Activated T-cell treated with anti-CD3 and anti-CD28 coated beads, Interleukin-2, amount 50 U/mL, for 4 hours (primary cell): ENCODE measurements around the gene GTPBP4. TPM values are rescaled to one million over a fixed set of nuclear protein-coding genes. Genes with fewer than 3 reads are reported as not detected.

Experiments
- ATAC-seq, 2 donors: fragments of 200-7000 bp; cut with Tn5 transposase; one replicate each; pipeline ENCODE4 v1.10.0; 2021
- DNase-seq: peaks from one replicate; pipeline ENCODE4 v3.0.0-alpha.2; 2020
- H3K27me3 Mint-ChIP-seq: one replicate; pipeline ENCODE4 v1.8.0; 2021; ENCODE audit warnings: low read depth, mixed read lengths
- H3K36me3 Mint-ChIP-seq: one replicate; pipeline ENCODE4 v1.8.0; 2022; ENCODE audit warnings: mixed read lengths; ENCODE audit not compliant: insufficient read depth
- H3K4me1 Mint-ChIP-seq: one replicate; pipeline ENCODE4 v1.8.0; 2021; ENCODE audit warnings: low read depth, mixed read lengths
- H3K4me3 Mint-ChIP-seq: one replicate; pipeline ENCODE4 v1.8.0; 2021; ENCODE audit warnings: mild to moderate bottlenecking, moderate library complexity, mixed read lengths
- H3K9me3 Mint-ChIP-seq: one replicate; pipeline ENCODE4 v1.8.0; 2021; ENCODE audit warnings: mixed read lengths
- total RNA-seq, 3 donors: library from RNA; stranded (reverse); gene quantifications; one replicate each; pipeline ENCODE4 v1.2.1, GENCODE V29; 2021

The GTPBP4 gene
- total RNA-seq, 3 donors from 2014 or later = 223 to 244 (median 226) TPM

DNA sequence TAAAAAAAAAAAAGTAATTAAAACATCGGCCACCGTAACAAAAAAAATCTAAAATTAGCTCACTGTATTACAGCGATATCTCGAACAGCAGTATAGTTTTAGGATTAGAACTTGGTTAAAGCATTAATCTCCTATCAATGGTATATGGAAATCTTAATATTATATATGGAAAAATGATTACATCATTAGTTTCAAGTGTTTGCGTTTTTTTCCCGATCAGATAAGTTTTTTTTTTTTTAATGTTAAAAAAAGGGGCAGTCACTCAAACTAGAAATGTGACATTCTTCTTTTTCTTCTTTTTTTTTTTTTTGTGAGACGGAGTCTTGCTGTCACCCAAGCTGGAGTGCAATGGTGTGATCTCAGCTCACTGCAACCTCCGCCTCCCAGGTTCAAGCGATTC is 53.3 kb downstream of the GTPBP4 start:
- ATAC-seq = no peak
- no peak for DNase-seq
- no peaks in the 10 kb centered on the region for H3K27me3 Mint-ChIP-seq
- H3K4me3 Mint-ChIP-seq = no peak overlapping the region
- H3K4me1 Mint-ChIP-seq = peaks cover 32% of the 10 kb centered on the region
- peaks cover 25% of the 10 kb centered on the region for H3K36me3 Mint-ChIP-seq
- H3K9me3 Mint-ChIP-seq = no peaks in the 10 kb centered on the region

DNA sequence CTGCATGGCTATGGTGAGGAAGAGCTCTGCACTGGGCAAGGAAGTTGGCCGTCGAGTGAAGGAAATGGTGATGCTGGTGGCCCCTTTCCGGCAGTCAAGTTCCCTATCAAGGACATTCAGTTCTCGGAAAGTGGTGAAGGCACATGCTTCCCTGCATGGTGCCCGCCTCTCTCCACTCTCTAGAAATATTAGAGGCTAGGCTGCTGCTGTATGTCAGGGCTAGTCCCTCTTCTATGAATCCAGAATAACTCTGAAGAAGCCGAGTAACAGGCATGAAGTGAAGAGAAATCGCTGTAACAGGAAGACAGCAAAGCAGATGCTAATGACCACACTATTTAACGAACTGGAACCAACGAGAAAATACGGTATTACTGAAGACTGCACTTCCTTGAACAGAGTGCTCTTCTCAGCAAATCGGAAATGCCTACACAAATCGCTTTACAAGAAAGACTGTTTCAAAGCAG is 55.3 kb downstream of the GTPBP4 start:
- Mint-ChIP-seq H3K4me1 (peaks cover 42% of the 10 kb centered on the region), H3K4me3 (peak overlapping the region; percentile 72), H3K27me3 (no peaks in the 10 kb centered on the region), H3K36me3 (peaks cover 19% of the 10 kb centered on the region), H3K9me3 (no peaks in the 10 kb centered on the region)
- DNase-seq (no peak), ATAC-seq (peak; percentile 9 to 11)

DNA sequence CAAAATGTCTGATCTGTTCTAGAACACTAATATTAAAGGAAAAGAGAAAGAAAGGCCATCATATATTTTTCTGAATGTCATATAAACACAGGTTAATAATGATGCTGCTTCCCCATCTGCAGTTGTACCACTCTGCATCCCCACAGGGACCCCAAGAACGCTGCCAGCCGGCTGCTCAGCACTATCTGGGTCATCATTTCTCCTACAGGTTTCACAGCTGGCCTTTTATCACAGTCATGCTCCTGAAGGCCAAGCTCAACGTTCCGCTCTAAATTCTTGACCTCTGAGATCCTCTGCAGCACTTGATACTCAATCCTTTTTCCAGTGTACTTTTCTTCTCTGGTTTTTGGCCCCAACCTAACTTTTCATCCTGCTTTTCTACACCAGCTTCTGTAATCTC is 55.9 kb downstream of the GTPBP4 start:
- Mint-ChIP-seq H3K27me3 (no peaks in the 10 kb centered on the region), H3K36me3 (peaks cover 19% of the 10 kb centered on the region), H3K4me3 (peak overlapping the region; percentile 72), H3K4me1 (peaks cover 43% of the 10 kb centered on the region), H3K9me3 (no peaks in the 10 kb centered on the region)
- no peak for ATAC-seq
- DNase-seq = no peak

DNA sequence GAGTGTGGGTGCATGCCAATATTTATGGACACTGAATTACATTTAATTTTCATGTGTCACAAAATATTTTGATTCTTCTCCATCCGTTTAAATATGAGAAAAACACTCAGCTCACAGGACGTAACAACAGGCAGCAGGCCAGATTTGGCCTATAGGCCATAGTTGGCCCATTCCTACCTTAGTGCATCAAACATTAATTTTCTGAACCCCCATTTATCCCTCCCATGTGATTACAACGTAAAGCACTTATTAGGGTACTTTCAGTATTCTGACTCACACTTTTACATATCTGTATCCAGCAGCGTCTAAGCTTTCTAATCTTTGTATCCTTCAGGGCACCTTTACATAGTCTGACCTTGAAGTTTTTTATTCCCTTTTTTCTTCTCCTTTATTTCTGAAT is 56.7 kb downstream of the GTPBP4 start:
- peaks cover 43% of the 10 kb centered on the region for H3K4me1 Mint-ChIP-seq
- no peaks in the 10 kb centered on the region for H3K27me3 Mint-ChIP-seq

DNA sequence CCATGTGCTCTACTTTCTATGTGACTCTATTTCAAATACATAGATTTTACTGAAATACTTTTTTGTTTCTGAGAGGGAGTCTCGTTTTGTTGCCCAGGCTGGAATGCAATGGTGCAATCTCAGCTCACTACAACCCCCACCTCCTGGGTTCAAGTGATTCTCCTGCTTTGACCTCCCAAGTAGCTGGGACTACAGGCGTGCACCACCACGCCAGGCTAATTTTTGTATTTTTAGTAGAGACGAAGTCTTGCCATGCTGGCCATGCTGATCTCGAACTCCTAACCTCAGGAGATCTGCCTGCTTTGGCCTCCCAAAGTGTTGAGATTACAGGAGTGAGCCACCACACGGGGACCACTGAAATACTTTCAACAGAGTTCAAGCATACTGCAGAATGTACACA is 57.2 kb downstream of the GTPBP4 start:
- Mint-ChIP-seq H3K4me1 (peaks cover 45% of the 10 kb centered on the region), H3K9me3 (no peaks in the 10 kb centered on the region), H3K36me3 (peaks cover 16% of the 10 kb centered on the region), H3K27me3 (no peaks in the 10 kb centered on the region), H3K4me3 (peak overlapping the region; percentile 4)
- ATAC-seq = no peak
- DNase-seq = no peak

More for the DNA sequence above, 56.7 kb downstream of the GTPBP4 start:
- ATAC-seq (no peak), DNase-seq (no peak)
- Mint-ChIP-seq H3K9me3 (no peaks in the 10 kb centered on the region), H3K36me3 (peaks cover 19% of the 10 kb centered on the region), H3K4me3 (peak overlapping the region; percentile 72)

DNA sequence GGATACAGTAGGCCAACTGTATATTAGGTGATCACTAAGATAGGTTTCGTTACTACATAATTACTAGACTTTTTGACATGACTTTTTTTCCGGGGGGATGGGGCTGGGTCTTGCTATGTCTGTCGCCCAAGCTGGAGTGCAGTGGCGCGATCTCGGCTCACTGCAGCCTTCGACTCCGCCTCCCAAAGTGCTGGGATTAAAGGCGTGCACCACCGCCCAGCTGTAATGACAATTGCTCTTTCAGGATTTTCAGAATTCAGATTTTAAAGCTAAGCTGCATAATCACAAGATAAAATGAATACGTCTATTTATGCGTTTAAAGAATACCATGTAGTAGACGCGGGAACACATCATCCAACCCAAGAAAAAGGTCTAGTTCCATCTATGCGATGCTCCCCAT is 59.7 kb downstream of the GTPBP4 start:
- Mint-ChIP-seq H3K4me1 (peaks cover 67% of the 10 kb centered on the region), H3K27me3 (no peaks in the 10 kb centered on the region), H3K36me3 (peaks cover 20% of the 10 kb centered on the region), H3K4me3 (peak overlapping the region; percentile 92), H3K9me3 (no peaks in the 10 kb centered on the region)
- DNase-seq (no peak), ATAC-seq (no peak)

DNA sequence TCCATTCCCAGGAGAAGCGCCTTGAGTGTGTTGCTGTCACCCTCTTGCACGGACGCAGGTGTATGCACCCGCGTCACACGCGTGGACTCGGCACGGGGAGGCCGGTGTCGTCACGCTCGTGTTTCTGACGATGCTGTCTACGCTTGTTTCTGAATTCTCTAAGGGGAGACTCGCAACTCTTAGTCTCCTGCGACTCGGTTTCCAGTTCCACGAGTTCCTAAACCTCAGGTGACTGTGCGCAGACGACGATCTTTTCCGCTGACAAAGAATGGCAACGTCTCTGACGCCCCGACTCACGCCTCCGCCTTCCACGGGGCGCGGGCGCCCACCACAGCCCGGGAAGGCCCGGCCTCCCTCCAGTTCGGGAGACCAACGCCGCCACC is 60.1 kb downstream of the GTPBP4 start:
- Mint-ChIP-seq H3K9me3 (no peaks in the 10 kb centered on the region), H3K27me3 (no peaks in the 10 kb centered on the region), H3K4me1 (peaks cover 67% of the 10 kb centered on the region), H3K4me3 (peak overlapping the region; percentile 92), H3K36me3 (peaks cover 16% of the 10 kb centered on the region)
- peak; percentile 20 to 21 for ATAC-seq
- peak; percentile 61 for DNase-seq

DNA sequence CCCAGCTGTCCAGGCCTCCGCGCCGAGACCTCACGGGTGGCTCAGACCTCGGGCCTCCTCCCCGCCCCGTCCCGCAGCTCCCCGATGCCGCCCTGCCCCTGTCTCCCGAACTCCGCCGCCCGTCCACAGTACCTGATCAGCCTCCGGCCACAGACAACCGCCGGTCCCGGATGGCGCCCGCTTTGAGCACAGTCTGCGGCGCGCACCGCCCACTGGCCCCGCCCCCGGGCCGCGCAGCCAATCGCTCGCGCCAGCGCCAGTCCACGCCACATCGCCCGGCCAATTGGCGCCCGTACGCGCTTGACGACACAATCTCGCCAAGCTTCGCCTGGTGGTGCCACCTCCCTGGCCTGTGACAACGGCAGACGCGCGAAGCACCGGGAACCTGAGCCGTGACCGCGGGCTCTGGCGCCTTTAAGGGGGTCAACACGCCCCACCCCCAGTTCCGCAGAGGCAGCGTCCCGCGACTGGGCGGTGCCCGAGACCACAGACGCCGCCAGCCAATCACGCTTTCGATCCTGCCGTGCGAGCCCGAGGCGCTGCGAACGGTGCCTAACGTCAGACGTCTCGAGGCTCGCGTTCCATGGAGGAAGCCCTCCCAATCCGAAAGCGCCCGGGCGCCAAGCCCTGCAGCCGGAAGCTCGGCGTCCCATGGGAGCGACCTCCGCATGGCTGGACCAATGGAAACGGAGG is 60.6 kb downstream of the GTPBP4 start, which contains the start of gene IDI1:
IDI1 (minus strand) TSS at position 388 of the 693 bp plus-strand sequence; CDS start at position 272, 116 bp downstream.
- Mint-ChIP-seq H3K36me3 (peaks cover 18% of the 10 kb centered on the region), H3K4me3 (peak within 1 kb of the TSS; percentile 92), H3K9me3 (no peaks in the 10 kb centered on the region), H3K27me3 (no peaks in the 10 kb centered on the region), H3K4me1 (peaks cover 67% of the 10 kb centered on the region)
- ATAC-seq = peak; percentile 83 to 88
- peak; percentile 94 for DNase-seq

DNA sequence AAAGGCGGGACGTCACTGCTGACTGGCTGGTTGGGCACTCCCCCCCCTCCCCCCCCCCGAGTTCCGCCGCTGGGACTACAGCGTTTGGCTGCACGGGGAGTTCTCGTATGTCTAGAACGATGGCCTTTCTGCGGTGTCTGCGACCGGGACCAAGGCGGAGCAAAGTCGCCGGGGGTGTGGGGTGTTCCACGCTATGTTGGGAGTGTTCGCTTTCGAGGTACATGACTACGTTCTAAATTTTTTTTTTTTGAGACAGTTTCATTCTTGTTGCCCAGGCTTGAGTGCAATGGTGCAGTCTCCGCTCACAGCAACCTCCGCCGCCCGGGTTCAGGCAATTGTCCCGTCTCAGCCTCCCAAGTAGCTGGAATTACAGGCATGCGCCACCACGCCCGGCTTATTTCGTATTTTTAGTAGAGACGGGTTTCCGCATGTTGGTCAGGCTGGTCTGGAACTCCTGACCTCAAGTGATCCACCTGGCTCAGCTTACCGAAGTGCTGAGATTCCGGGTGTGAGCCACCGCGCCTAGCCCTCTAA is 61.3 kb downstream of the GTPBP4 start:
- Mint-ChIP-seq H3K4me3 (peak overlapping the region; percentile 92), H3K9me3 (no peaks in the 10 kb centered on the region), H3K4me1 (peaks cover 67% of the 10 kb centered on the region), H3K36me3 (peaks cover 17% of the 10 kb centered on the region), H3K27me3 (no peaks in the 10 kb centered on the region)
- no peak for ATAC-seq
- DNase-seq = no peak

GRCh38 chr10:1050145-1050544 is 61.9 kb downstream of the GTPBP4 start:
- Mint-ChIP-seq H3K27me3 (no peaks in the 10 kb centered on the region), H3K9me3 (no peaks in the 10 kb centered on the region), H3K4me1 (peaks cover 67% of the 10 kb centered on the region), H3K4me3 (peak overlapping the region; percentile 92), H3K36me3 (peaks cover 14% of the 10 kb centered on the region)
- DNase-seq (no peak), ATAC-seq (no peak)

- ATAC-seq (no peak), DNase-seq (peak; percentile 20)
- H3K4me1 Mint-ChIP-seq = peaks cover 67% of the 10 kb centered on the region
- no peaks in the 10 kb centered on the region for H3K27me3 Mint-ChIP-seq
- peaks cover 14% of the 10 kb centered on the region for H3K36me3 Mint-ChIP-seq
- H3K4me3 Mint-ChIP-seq = peak overlapping the region; percentile 92
- H3K9me3 Mint-ChIP-seq = no peaks in the 10 kb centered on the region
These were observed 62.3 kb downstream of the GTPBP4 start for GRCh38 chr10:1050554-1050953.

- Mint-ChIP-seq H3K4me1 (peaks cover 80% of the 10 kb centered on the region), H3K9me3 (no peaks in the 10 kb centered on the region), H3K36me3 (peaks cover 14% of the 10 kb centered on the region), H3K27me3 (no peaks in the 10 kb centered on the region), H3K4me3 (peak overlapping the region; percentile 93)
- no peak for DNase-seq
- ATAC-seq = no peak
These were observed 66.5 kb downstream of the GTPBP4 start for GRCh38 chr10:1054684-1055083.

DNA sequence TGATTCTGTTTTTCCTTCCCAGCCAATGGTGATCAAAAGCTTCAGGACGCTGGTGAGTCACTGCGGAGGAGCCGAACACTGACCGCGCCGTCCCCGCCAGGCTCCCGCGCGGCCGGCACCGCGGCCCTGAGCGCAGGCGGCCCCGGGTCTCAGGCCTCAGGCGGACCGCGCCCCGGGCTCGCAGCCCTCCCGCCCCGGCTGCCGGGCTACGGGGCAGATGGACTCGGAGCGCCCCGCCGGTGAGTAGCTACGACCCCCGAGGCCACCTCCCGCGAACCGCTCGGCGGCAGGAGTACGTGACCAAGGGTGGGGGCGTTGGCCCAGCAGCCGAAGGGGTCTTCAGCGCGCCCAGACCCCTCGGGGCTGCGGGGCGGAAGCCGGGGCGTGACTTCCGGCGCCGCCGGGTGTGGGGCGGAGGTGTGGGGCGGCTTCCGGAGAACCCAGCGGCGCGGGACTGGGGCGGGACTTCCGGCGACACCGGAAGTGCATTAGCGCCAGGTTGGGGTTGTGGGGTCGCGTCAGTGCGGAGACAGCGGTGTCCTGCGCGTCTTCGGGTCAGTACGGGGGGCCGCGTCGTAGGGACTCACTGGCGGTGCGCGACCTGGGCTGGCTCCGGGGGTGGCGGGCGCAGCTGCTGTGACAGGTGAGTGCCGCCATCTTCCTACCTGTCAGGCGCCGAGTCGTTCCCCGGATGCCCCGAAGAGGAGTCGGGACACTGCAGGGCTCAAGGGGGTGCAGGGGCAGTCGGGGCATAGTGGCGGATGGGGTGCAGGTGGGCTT is 68.3 kb downstream of the GTPBP4 start, which contains the start of gene WDR37:
WDR37 (plus strand) TSS at position 60 of the 780 bp plus-strand sequence. CDS start 15,771 bp downstream, outside the sequence.
- H3K9me3 Mint-ChIP-seq = no peaks in the 10 kb centered on the region
- ATAC-seq = peak; percentile 97
- peak within 1 kb of the TSS; percentile 95 for H3K4me3 Mint-ChIP-seq
- H3K4me1 Mint-ChIP-seq = peaks cover 87% of the 10 kb centered on the region
- H3K36me3 Mint-ChIP-seq = peaks cover 14% of the 10 kb centered on the region
- no peaks in the 10 kb centered on the region for H3K27me3 Mint-ChIP-seq
- DNase-seq = peak; percentile 83

DNA sequence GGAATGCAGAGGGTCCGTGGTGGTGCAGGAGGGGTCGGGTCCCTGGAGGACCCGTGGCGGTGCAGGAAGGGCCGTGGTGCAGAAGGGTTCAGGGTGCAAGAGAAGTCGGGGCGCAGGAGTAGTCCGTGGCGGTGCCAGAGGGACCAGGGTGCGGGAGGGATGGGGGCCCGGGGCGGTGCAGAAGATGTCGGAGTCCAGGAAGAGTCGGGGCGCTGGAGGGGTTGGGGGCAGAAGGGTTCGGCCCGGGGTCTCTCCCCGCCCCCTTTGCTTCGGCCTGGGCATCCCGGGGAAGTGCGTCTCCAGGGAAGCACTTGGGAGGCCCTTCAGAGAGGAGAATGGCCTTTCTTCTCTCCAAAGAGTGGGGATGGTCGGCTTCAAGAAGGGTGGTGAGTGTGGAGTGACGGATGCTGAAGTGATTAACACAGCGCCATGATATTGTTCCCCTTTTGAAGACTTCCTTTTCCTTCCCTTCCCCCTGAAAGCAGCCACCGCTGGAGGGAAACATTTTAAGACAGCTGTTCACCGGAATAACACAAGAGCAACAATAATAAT is 68.9 kb downstream of the GTPBP4 start:
- ATAC-seq = no peak
- H3K27me3 Mint-ChIP-seq = no peaks in the 10 kb centered on the region
- H3K36me3 Mint-ChIP-seq = peaks cover 11% of the 10 kb centered on the region
- H3K4me3 Mint-ChIP-seq = peak overlapping the region; percentile 95
- no peak for DNase-seq
- H3K4me1 Mint-ChIP-seq = peaks cover 87% of the 10 kb centered on the region
- no peaks in the 10 kb centered on the region for H3K9me3 Mint-ChIP-seq
